COLO668 (cell line): Measurements from ENCODE around the gene CYP2U1.
"Not testable (repeated sequence)": the region's sequence is repeated elsewhere in the genome, so short reads cannot be mapped to it uniquely, and the experiment has no call there.

Experiments
- DNase-seq: peaks from one replicate; lab custom pipeline; 2025; ENCODE audit not compliant: unreplicated experiment; lab: John Stamatoyannopoulos, UW

The CYP2U1 gene

GRCh38 chr4:107930821-107931774 is at the start of gene CYP2U1:
CYP2U1 (plus strand) TSS chr4:107931549; CDS start chr4:107931644, 95 bp downstream.
- peak; percentile 81 for DNase-seq

GRCh38 chr4:107885865-107886264 is 45.5 kb upstream of the CYP2U1 start:
- DNase-seq = no peak

- peak; percentile 19 for DNase-seq
These were observed 43.1 kb upstream of the CYP2U1 start for GRCh38 chr4:107888237-107888636.

- DNase-seq = no peak
These were observed 40.6 kb upstream of the CYP2U1 start for GRCh38 chr4:107890779-107891178.

GRCh38 chr4:107891299-107891698 is 40.0 kb upstream of the CYP2U1 start:
- no peak for DNase-seq

GRCh38 chr4:107893171-107894137 is 37.9 kb upstream of the CYP2U1 start:
- no peak for DNase-seq

GRCh38 chr4:107894138-107894603 is 37.2 kb upstream of the CYP2U1 start:
- no peak for DNase-seq

GRCh38 chr4:107896158-107896645 is 35.1 kb upstream of the CYP2U1 start:
- no peak for DNase-seq

- no peak for DNase-seq
These were observed 34.7 kb upstream of the CYP2U1 start for GRCh38 chr4:107896646-107897045.

GRCh38 chr4:107897823-107898222 is 33.5 kb upstream of the CYP2U1 start:
- no peak for DNase-seq

- DNase-seq = no peak
These were observed 31.3 kb upstream of the CYP2U1 start for GRCh38 chr4:107900067-107900466.

GRCh38 chr4:107900508-107900907 is 30.8 kb upstream of the CYP2U1 start:
- no peak for DNase-seq

- DNase-seq = no peak
These were observed 30.0 kb upstream of the CYP2U1 start for GRCh38 chr4:107901213-107901934.

GRCh38 chr4:107902715-107903114 is 28.6 kb upstream of the CYP2U1 start:
- DNase-seq = no peak

- not testable (repeated sequence) for DNase-seq
These were observed 26.3 kb upstream of the CYP2U1 start for GRCh38 chr4:107905082-107905481.

- no peak for DNase-seq
These were observed 24.8 kb upstream of the CYP2U1 start for GRCh38 chr4:107906458-107907100.

- no peak for DNase-seq
These were observed 23.0 kb upstream of the CYP2U1 start for GRCh38 chr4:107908377-107908776.

GRCh38 chr4:107913283-107913899 is 18.0 kb upstream of the CYP2U1 start:
- DNase-seq = no peak

GRCh38 chr4:107915220-107915619 is 16.1 kb upstream of the CYP2U1 start:
- DNase-seq = no peak

GRCh38 chr4:107916623-107917022 is 14.7 kb upstream of the CYP2U1 start:
- DNase-seq = no peak
